Mucosa of stomach (tissue), 1 donor: Measurements from ENCODE around the gene GUCA2A.

Experiments
- H3K27me3 ChIP-seq: one replicate; pipeline ENCODE4 v1.7.0; 2013; ENCODE audit warnings: mild to moderate bottlenecking, low read length; ENCODE audit not compliant: control insufficient read depth, insufficient read depth
- H3K36me3 ChIP-seq: one replicate; pipeline ENCODE4 v1.7.0; 2013; ENCODE audit warnings: low read length; ENCODE audit not compliant: control insufficient read depth, insufficient read depth
- H3K4me1 ChIP-seq: one replicate; pipeline ENCODE4 v1.7.0; 2013; ENCODE audit warnings: mild to moderate bottlenecking, low read length; ENCODE audit not compliant: control insufficient read depth, insufficient read depth
- H3K4me3 ChIP-seq: one replicate; pipeline ENCODE4 v1.7.0; 2013; ENCODE audit warnings: low read length
- H3K9ac ChIP-seq: one replicate; pipeline ENCODE4 v1.7.0; 2013; ENCODE audit warnings: mild to moderate bottlenecking, low read length, moderate library complexity
- H3K9me3 ChIP-seq: one replicate; pipeline ENCODE4 v1.7.0; 2013; ENCODE audit warnings: mild to moderate bottlenecking, low read length, moderate library complexity; ENCODE audit not compliant: control insufficient read depth
- donor health status: Pancreatic carcinoma.

The GUCA2A gene

GRCh38 chr1:42189931-42190853, 25.6 kb upstream of the GUCA2A start:
- H3K9me3 ChIP-seq: no peaks in the 10 kb centered on the region
- no peaks in the 10 kb centered on the region for H3K27me3 ChIP-seq
- no peaks in the 10 kb centered on the region for H3K4me1 ChIP-seq
- no peak overlapping the region for H3K4me3 ChIP-seq
- H3K9ac ChIP-seq: no peak overlapping the region
- no peaks in the 10 kb centered on the region for H3K36me3 ChIP-seq

GRCh38 chr1:42186152-42186551, 21.6 kb upstream of the GUCA2A start:
- Histone ChIP-seq H3K27me3 (no peaks in the 10 kb centered on the region), H3K9me3 (no peaks in the 10 kb centered on the region), H3K4me3 (no peak overlapping the region), H3K36me3 (no peaks in the 10 kb centered on the region), H3K9ac (no peak overlapping the region), H3K4me1 (no peaks in the 10 kb centered on the region)

- Histone ChIP-seq H3K36me3 (no peaks in the 10 kb centered on the region), H3K4me1 (no peaks in the 10 kb centered on the region), H3K9ac (no peak overlapping the region), H3K9me3 (no peaks in the 10 kb centered on the region), H3K4me3 (no peak overlapping the region), H3K27me3 (no peaks in the 10 kb centered on the region)
Observed at GRCh38 chr1:42184616-42185015, 20.1 kb upstream of the GUCA2A start.

GRCh38 chr1:42183957-42184268, 19.4 kb upstream of the GUCA2A start:
- Histone ChIP-seq H3K36me3 (no peaks in the 10 kb centered on the region), H3K4me3 (no peak overlapping the region), H3K4me1 (no peaks in the 10 kb centered on the region), H3K9ac (no peak overlapping the region), H3K27me3 (no peaks in the 10 kb centered on the region), H3K9me3 (no peaks in the 10 kb centered on the region)

GRCh38 chr1:42183210-42183956, 18.8 kb upstream of the GUCA2A start:
- no peaks in the 10 kb centered on the region for H3K4me1 ChIP-seq
- no peaks in the 10 kb centered on the region for H3K9me3 ChIP-seq
- H3K36me3 ChIP-seq: no peaks in the 10 kb centered on the region
- no peak overlapping the region for H3K4me3 ChIP-seq
- no peak overlapping the region for H3K9ac ChIP-seq
- no peaks in the 10 kb centered on the region for H3K27me3 ChIP-seq

- Histone ChIP-seq H3K4me3 (no peak overlapping the region), H3K36me3 (no peaks in the 10 kb centered on the region), H3K9me3 (no peaks in the 10 kb centered on the region), H3K27me3 (no peaks in the 10 kb centered on the region), H3K9ac (no peak overlapping the region), H3K4me1 (peaks cover 15% of the 10 kb centered on the region)
Observed at GRCh38 chr1:42181687-42182086, 17.1 kb upstream of the GUCA2A start.

- H3K9me3 ChIP-seq: no peaks in the 10 kb centered on the region
- H3K27me3 ChIP-seq: no peaks in the 10 kb centered on the region
- no peak overlapping the region for H3K4me3 ChIP-seq
- H3K4me1 ChIP-seq: peaks cover 15% of the 10 kb centered on the region
- H3K36me3 ChIP-seq: no peaks in the 10 kb centered on the region
- H3K9ac ChIP-seq: no peak overlapping the region
Observed at GRCh38 chr1:42179900-42180329, 15.4 kb upstream of the GUCA2A start.

GRCh38 chr1:42179275-42179674, 14.7 kb upstream of the GUCA2A start:
- Histone ChIP-seq H3K27me3 (no peaks in the 10 kb centered on the region), H3K9me3 (no peaks in the 10 kb centered on the region), H3K36me3 (no peaks in the 10 kb centered on the region), H3K4me1 (peaks cover 15% of the 10 kb centered on the region), H3K4me3 (no peak overlapping the region), H3K9ac (no peak overlapping the region)

GRCh38 chr1:42178249-42178648, 13.7 kb upstream of the GUCA2A start:
- no peak overlapping the region for H3K9ac ChIP-seq

GRCh38 chr1:42177541-42177981, 13.0 kb upstream of the GUCA2A start:
- Histone ChIP-seq H3K36me3 (no peaks in the 10 kb centered on the region), H3K4me1 (peaks cover 24% of the 10 kb centered on the region), H3K27me3 (no peaks in the 10 kb centered on the region), H3K9ac (no peak overlapping the region), H3K9me3 (no peaks in the 10 kb centered on the region), H3K4me3 (no peak overlapping the region)

More at GRCh38 chr1:42178249-42178648, 13.7 kb upstream of the GUCA2A start:
- Histone ChIP-seq H3K27me3 (no peaks in the 10 kb centered on the region), H3K36me3 (no peaks in the 10 kb centered on the region), H3K4me3 (no peak overlapping the region), H3K4me1 (peaks cover 17% of the 10 kb centered on the region), H3K9me3 (no peaks in the 10 kb centered on the region)

- Histone ChIP-seq H3K9me3 (no peaks in the 10 kb centered on the region), H3K4me1 (peaks cover 26% of the 10 kb centered on the region)
Observed at GRCh38 chr1:42176902-42177519, 12.5 kb upstream of the GUCA2A start.

More at GRCh38 chr1:42176902-42177519, 12.5 kb upstream of the GUCA2A start:
- Histone ChIP-seq H3K27me3 (no peaks in the 10 kb centered on the region), H3K4me3 (no peak overlapping the region), H3K9ac (no peak overlapping the region), H3K36me3 (no peaks in the 10 kb centered on the region)
